GM21423 (cell line): Measurements from ENCODE around the gene S100G.
"Not testable (repeated sequence)": the region's sequence is repeated elsewhere in the genome, so short reads cannot be mapped to it uniquely, and the experiment has no call there.

Experiments used
- ATAC-seq: cut with Tn5 transposase; IDR thresholded peaks from one replicate; pipeline ENCODE4 v1.9.1; 2021; ENCODE audit warnings: mild to moderate bottlenecking, moderate library complexity; ENCODE audit not compliant: unreplicated experiment

S100G gene, protein sequence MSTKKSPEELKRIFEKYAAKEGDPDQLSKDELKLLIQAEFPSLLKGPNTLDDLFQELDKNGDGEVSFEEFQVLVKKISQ

DNA sequence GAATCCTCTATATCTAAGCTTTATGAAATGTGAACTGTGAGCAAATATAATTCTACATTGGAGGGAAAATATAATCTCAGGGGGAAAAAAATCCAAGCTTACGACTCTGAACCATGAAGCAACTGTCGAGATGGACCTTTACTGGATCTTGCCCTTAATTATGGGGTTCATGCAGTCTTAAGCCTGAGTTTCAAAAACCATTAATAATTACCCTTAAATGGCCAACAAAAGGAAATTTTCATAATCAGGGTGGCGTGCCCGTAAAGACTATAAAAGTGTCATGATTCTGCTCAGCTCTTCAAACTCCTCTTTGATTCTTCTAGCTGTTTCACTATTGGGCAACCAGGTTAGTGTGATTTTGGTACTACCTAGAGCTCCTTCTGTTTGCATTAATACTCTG is at the start of gene S100G:
Gene S100G (plus strand): TSS at position 301 of the 400 bp plus-strand sequence. CDS start 849 bp downstream, outside the sequence.
- ATAC-seq = no peak

DNA sequence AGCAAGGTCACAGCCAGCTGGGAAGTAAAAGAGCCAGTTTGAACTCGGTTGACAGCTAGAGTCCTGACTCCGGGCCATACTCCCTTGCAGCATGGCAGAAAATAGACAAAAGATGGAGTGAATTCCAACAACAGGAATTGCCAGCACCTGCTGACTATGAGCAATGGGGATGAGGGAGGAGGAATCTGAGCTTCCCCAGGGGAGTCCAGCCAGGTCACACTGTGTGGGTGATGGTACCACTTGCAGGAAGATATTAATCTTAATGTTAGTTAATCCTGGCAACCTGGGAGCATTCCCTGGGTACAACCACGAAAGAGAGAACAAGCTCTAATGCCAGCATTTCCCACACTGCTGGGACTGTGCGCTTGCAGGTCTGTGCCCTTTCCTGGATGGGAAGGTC is 48.1 kb upstream of the S100G start:
- ATAC-seq = no peak

DNA sequence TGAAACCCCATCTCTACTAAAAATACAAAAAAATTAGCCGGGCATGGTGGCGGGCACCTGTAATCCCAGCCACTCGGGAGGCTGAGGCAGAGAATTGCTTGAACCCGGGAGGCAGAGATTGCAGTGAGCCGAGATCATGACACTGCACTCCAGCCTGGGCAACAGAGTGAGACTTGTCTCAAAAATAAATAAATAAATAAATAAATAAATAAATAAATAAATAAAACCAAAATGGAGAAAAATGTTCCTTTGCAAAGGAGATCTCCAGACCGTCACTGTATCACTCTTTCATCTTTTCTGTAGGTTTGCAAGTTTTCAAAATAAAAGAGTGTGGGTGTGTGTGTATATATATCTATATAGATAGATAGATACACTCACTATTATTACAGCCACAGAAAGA is 46.7 kb upstream of the S100G start:
- ATAC-seq = not testable (repeated sequence)

DNA sequence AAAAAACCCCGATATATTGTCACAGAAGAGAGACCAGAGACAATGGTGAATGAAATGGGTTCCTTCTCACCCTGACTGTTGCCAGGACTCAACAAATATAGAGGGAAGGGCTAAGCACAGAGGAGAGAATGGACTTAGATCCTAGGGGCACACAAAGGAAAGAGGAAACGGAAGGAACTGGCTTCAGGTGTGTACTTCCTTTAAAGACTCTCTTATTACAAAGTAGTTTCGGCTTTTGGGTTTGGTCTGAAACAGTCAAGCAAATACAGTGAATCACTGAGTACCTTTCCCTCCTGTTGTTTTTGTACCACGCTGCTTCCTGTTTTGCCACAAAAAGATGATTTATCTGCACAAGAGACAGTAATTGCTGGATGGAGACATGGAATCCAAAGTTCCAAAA is 46.1 kb upstream of the S100G start:
- ATAC-seq = no peak

- ATAC-seq = no peak
Measured at GRCh38 chrX:16604337-16604736, 45.6 kb upstream of the S100G start.

DNA sequence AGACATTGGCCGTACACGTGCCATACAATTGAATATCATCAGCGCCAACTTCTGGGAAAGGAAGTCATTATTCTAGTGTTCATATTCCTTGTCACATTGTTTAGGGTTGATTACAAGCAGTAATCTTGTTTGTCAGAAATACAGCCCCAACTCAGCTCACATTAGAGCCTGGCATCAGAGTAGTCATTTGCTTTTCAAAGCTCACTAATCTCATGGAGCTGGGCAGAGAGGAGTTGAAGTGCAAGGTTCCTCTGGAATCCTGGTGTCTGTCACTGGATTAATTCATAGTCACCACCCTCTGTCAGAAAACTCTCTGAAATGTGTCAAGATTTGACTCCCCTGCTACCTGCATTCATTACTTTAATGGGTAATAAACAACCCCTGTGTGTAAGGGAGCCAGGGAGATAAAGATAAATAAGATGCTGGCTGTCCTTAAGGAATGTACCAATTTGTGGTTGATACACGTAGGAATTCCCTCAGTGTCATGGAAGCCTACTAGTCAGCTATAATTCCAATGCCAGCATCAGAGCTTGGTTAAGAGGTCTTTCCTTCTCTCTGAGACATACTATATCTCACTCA is 43.7 kb upstream of the S100G start:
- no peak for ATAC-seq

DNA sequence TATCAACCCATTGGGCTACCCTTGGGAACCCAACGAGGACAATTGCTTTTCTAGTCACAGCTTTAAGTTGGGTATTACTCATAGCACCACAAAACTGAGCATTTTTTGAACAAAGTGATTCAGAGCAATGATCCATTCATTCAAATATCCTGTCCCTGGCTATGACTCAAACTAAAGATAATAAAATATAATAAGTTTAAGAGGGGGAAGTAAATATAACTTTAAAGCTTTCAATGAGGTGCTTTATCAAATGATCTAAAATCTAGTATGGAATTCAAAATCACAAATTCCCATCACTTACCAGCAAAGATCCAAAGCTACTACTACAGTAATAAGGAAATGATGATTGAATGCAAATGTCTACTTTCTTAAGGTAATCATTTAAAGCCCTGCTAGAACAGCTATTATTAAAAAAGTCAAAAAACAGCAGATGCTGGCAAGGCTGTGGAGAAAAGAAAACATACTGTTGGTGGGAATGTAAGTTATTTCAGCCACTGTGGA is 39.8 kb upstream of the S100G start:
- no peak for ATAC-seq

GRCh38 chrX:16610654-16611053 is 39.3 kb upstream of the S100G start:
- not testable (repeated sequence) for ATAC-seq

DNA sequence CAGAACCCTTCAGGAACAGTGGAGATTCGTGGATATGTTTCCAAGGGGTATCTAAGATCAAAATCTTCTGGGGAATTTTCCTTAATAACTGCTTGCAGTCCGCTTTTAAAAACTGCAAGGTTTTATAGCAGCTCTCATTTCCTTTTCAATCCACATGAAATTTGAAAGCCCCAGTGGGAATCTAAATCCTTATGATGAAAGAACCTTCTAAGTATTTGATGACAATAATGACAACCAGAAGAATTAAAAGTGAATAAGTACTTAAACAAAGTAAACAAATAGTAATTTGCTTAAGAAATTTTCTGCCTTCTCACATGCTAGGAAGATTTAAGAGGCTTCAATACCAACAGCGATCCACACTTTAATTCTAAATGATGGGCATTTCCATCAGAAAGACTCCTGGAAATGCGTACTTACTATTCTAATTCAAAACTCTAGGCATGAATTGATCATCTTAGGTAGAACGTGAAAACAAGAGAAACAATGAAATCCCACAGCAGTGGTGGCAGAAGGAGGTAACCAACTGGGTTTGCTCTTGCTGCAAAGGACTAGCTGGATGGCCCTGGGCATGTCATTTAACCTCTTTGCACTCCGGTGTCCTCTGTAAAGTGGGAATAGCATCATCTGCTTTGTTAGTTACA is 37.6 kb upstream of the S100G start:
- no peak for ATAC-seq

- ATAC-seq = no peak
Measured at GRCh38 chrX:16617382-16617781, 32.6 kb upstream of the S100G start.

DNA sequence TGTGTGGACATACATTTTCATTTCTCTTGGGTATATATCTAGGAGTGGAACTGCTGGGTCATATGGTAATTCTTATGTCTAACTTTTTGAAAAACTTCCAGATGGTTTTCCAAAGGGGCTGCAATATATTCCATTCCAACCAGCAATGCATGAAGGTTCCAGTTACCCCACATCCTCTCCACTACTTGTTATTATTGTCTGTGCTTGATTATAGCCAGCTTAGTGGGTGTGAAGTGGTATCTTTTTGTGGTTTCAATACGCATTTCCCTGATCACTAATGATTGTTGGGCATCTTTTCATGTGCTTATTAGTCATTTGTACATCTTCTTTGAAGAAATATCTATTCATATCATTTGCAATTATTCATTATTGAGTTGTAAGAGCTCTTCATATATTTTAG is 31.5 kb upstream of the S100G start:
- ATAC-seq = no peak

DNA sequence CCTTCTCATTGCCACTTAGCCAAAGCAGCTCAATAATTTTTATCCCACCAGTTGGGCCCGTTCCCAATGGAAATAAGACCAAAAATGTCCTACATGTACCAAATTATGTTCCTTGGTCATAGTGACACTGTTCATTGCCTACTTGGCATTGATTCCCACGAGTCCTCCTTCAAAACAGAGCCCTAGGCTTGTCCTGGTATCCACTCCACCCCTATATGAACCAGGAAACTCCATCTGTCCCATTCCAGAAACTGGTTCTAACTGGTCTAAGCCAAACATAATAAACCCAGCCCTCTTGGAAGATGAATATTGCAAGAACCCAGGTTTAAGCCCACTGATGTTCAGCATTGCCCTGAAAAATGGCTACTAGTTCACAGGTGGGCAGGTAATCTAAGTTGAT is 30.9 kb upstream of the S100G start:
- ATAC-seq = no peak

DNA sequence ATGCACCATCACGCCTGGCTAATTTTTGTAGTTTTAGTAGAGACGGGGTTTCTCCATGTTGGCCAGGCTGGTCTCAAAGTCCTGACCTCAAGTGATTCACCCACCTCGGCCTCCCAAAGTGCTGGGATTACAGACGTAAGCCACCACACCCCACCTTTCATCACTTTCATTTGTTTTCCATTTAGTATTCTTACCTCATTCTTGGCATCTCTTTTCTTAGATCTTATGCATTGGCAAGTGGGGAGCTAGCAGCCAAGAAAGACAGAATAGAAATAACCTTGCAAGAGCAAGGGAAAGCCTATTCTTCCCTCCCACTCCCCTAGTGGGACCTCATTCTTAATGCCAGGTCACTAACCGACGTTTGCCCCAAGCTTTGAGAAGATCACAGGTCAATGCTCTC is 21.4 kb upstream of the S100G start:
- not testable (repeated sequence) for ATAC-seq

- no peak for ATAC-seq
Measured at GRCh38 chrX:16628946-16629595, 20.9 kb upstream of the S100G start.

DNA sequence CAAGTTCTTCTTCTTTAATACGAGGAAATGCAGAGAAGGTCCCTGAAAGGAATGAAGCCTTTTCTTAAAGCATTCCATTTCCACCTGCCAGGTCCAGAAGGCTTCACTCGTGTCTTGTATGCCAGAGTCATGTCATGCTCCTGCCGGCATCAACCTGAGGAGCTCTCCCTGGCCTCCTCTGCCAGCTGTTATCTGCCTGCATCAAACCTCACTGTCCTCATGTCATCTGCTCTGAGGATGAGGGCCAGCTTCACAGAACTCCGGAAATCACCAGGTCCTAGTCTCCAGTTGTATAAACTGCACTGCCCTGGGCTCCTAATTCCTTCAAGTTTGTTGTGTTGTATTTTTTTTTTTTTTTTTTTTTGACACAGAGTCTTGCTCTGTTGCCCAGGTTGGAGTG is 20.0 kb upstream of the S100G start:
- no peak for ATAC-seq

DNA sequence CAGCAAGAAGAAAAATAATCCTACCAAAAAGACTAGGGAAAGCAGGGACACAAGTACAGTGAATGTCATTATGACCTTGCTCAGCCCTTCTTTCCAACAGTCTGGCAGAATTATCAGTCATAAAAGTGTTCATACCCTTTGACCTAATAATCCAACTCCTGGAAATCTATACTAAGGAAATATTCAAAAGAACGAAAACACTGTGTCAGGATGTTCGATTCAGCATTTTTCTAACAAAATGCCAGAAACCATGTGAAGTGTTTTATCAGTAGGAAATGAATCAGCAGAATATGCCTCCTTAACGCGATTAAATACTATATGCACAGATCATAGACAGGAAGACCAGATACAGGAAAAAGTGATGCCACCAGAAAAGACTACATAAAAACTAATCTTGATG is 16.2 kb upstream of the S100G start:
- ATAC-seq = no peak

GRCh38 chrX:16635040-16635439 is 14.9 kb upstream of the S100G start:
- no peak for ATAC-seq

DNA sequence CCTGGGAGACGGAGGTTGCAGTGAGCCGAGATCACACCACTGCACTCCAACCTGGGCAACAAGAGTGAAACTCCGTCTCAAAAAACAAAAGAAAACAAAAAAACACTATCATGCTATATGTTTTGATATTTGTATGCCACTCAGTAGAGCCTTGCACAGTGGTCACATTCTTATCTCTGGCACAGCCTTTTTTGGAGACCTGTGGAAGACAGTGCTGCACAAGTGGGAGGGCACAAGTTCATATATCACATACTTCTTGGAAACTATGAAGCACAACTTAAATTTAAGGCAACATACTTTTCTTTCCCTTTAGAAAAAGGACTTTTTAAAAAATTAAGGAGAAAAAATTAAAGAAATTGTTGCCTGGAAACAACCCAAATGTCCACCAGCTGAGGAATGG is 14.4 kb upstream of the S100G start:
- no peak for ATAC-seq

DNA sequence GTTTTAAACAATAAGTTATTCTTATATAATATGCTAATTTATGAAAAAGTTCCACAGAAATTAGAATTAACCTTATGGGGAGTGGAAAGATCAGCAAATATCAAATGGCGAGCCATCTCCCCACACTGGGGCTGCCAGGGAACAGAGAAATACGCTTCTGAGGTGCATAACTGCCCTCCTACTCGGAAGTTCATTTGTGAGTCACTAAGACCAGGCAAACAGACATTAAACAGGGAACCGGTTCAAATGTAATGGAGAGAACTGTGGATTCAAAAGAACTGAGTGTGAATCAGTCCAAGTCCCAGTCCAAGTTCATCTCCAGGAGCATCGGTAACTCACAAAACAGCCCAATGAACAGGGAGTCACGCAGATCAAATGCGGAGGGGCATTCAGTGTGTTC is 11.4 kb upstream of the S100G start:
- ATAC-seq = no peak

DNA sequence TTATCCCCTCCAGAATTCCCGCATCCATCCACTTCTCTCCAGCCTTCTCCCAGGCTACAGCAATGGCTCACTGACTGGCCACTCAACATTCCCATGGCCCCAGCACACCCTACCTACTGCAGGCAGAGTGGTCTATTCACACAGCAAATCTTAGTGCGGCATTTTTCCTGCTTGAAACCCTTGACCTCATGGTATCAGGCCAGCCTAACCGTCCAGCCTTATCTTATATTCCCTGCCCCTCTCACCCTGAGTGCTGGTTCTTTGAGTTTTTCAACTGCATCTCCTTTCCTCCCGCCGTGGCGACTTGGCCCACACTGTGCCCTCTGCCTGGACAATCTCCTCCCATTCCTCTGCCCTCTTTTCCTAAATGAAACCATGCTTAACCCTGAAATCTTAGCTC is 10.0 kb upstream of the S100G start:
- no peak for ATAC-seq

GRCh38 chrX:16640823-16641222 is 9.1 kb upstream of the S100G start:
- ATAC-seq = no peak

- ATAC-seq = no peak
Measured at GRCh38 chrX:16643176-16643575, 6.8 kb upstream of the S100G start.
